GM12878 (cell line): ENCODE data around the gene LOXL3. TPM values are rescaled to one million over a fixed set of nuclear protein-coding genes. Genes with fewer than 3 reads are reported as not detected.

Experiments used
- ATAC-seq: fragments of 200-7000 bp; cut with Tn5 transposase; 3 replicates; pipeline ENCODE4 v1.9.1; 2020; ENCODE audit warnings: mild to moderate bottlenecking, moderate library complexity
- BruUV-seq: library from RNA; stranded (reverse); fragments of 400-500 nt; replicated peaks from 2 replicates; lab custom pipeline; 2021; lab: Mats Ljungman, UMichigan
- CTCF ChIA-PET: fragments of 300-600 bp; sonication (Branson Sonifier 250); formaldehyde crosslinking; extraction: SDS; loops from one replicate; lab custom pipeline; 2021; ENCODE audit warnings: inconsistent platforms; lab: Yijun Ruan, JAX
- POLR2A ChIA-PET: fragments of 350-600 bp; formaldehyde crosslinking; extraction: SDS; loops from one replicate; lab custom pipeline; 2021; ENCODE audit warnings: inconsistent platforms; lab: Charles Lee
- RAD21 ChIA-PET: fragments of 300-600 bp; sonication (Branson Sonifier 250); formaldehyde crosslinking; loops from one replicate; lab custom pipeline; 2023; ENCODE audit warnings: antibody characterized with exemption; ENCODE audit not compliant: unreplicated experiment; lab: Charles Lee
- SMC1A ChIA-PET: fragments of 300-600 bp; sonication (Branson Sonifier 250); formaldehyde crosslinking; loops from one replicate; lab custom pipeline; 2023; ENCODE audit not compliant: unreplicated experiment, uncharacterized antibody; lab: Charles Lee
- DNase-seq: peaks from one replicate; pipeline ENCODE4 v3.0.0-alpha.2; 2011; ENCODE audit warnings: low read depth, low spot score
- FAIRE-seq: peaks from 3 replicates; lab custom pipeline; 2011; peaks lifted over from hg19 to GRCh38; lab: Jason Lieb, UNC
- H2AFZ ChIP-seq: 2 replicates; pipeline ENCODE4 v1.6.0; 2011; ENCODE audit warnings: low read depth, low read length, control low read depth; ENCODE audit not compliant: control insufficient read depth
- H3K27ac ChIP-seq: 2 replicates; pipeline ENCODE4 v1.5.1; 2011; ENCODE audit warnings: control low read depth; ENCODE audit not compliant: control insufficient read depth, insufficient read depth
- H3K27me3 ChIP-seq, 2 experiments: replicated peaks in 1 of 2; 2 replicates each; pipeline versions ENCODE4 v1.6.0 to v1.6.1; 2011; ENCODE audit warnings: low read length in 1 of 2; ENCODE audit not compliant: control insufficient read depth in 2 of 2, insufficient read depth in 2 of 2
- H3K36me3 ChIP-seq, 2 experiments: 2 replicates each; pipeline ENCODE4 v1.5.1; 2011; ENCODE audit warnings: low read length in 1 of 2; ENCODE audit not compliant: control insufficient read depth in 2 of 2, insufficient read depth in 2 of 2
- H3K4me1 ChIP-seq: 2 replicates; pipeline ENCODE4 v1.6.1; 2011; ENCODE audit warnings: mild to moderate bottlenecking, low read length, moderate library complexity, mixed read lengths; ENCODE audit not compliant: control insufficient read depth, insufficient read depth
- H3K4me2 ChIP-seq: 2 replicates; pipeline ENCODE4 v1.6.0; 2011; ENCODE audit warnings: control low read depth; ENCODE audit not compliant: control insufficient read depth, insufficient read depth
- H3K4me3 ChIP-seq: fragments of 200-600 bp; sonication (generic); 2 replicates; pipeline ENCODE4 v1.5.1; 2016
- H3K79me2 ChIP-seq: 2 replicates; pipeline ENCODE4 v1.6.0; 2011; ENCODE audit warnings: low read length; ENCODE audit not compliant: control insufficient read depth, insufficient read depth
- H3K9ac ChIP-seq: 2 replicates; pipeline ENCODE4 v1.8.0; 2011; ENCODE audit warnings: low read length, control low read depth, mixed read lengths; ENCODE audit not compliant: control insufficient read depth, insufficient read depth
- H3K9me3 ChIP-seq: replicated peaks from 3 replicates; pipeline ENCODE4 v1.5.1; 2011; ENCODE audit warnings: mild to moderate bottlenecking, low read length; ENCODE audit not compliant: control insufficient read depth, insufficient read depth
- H4K20me1 ChIP-seq: 2 replicates; pipeline ENCODE4 v1.6.0; 2011; ENCODE audit not compliant: control insufficient read depth, insufficient read depth
- LARP7 ChIP-seq: fragments of 450-650 bp; IDR thresholded peaks from 2 replicates; pipeline ENCODE4 v1.6.1; 2017; ENCODE audit warnings: mild to moderate bottlenecking
- TCF12 ChIP-seq: IDR thresholded peaks from 2 replicates; pipeline ENCODE4 v1.6.1; 2011; ENCODE audit warnings: low read depth, mild to moderate bottlenecking, low read length
- WGBS: methylation state at CpG from one replicate; pipeline ENCODE4 v1.1.6; 2016; ENCODE audit warnings: low lambda C conversion rate; ENCODE audit not compliant: insufficient replicate concordance, insufficient coverage; ENCODE audit errors: missing lambda C conversion rate; 5-methylcytosine and 5-hydroxymethylcytosine counted together
- in situ Hi-C: fragments of 300-500 bp; cut with MboI; formaldehyde crosslinking; loops from 9 replicates; pipeline ENCODE4 v1.14.3; 2018; ENCODE audit warnings: mixed read lengths
- intact Hi-C: fragments of 100-400 bp; cut with micrococcal nuclease; formaldehyde crosslinking; loops from one replicate; pipeline ENCODE4 v1.14.2; 2022; ENCODE audit not compliant: unreplicated experiment
- polyA plus RNA-seq, 11 experiments: library from polyadenylated mRNA; depleted of rRNA in 4 of 11; unstranded in 6 of 11; stranded (reverse) in 5 of 11; fragments of >200 nt; fragmentation: Nextera tagmentation in 4 of 11; fragmentation: Illumina TruSeq in 1 of 11; extraction: Ambion mirVana in 4 of 11; extraction: Trizol in 1 of 11; gene quantifications; 1 replicate in 1 of 11; 2 replicates in 10 of 11; pipeline versions ENCODE4 v1.2.1 to v1.2.3, GENCODE V29; 2011 to 2016; ENCODE audit warnings: inconsistent platforms in 2 of 11, missing spikeins in 2 of 11, low read depth in 1 of 11
- total RNA-seq, 4 experiments: library from RNA; depleted of rRNA in 3 of 4; stranded (reverse); fragments of >200 nt in 3 of 4; fragmentation: Illumina TruSeq in 1 of 4; extraction: Trizol in 1 of 4; gene quantifications; 2 replicates each; pipeline versions ENCODE4 v1.2.1 to v1.2.3, GENCODE V29; 2013 to 2021
- TF ChIP-seq, protein P1 (sequence below): fragments of 450-650 bp; IDR thresholded peaks from 2 replicates; pipeline ENCODE4 v1.6.1; 2016; ENCODE audit warnings: mild to moderate bottlenecking

Gene LOXL3
- total and polyA plus RNA-seq, 10 of the 15 experiments (the other 5 are each of a cell fraction or from before 2014, with no cell fraction given), result 6.2 to 40.9 (median 23.3) TPM

DNA sequence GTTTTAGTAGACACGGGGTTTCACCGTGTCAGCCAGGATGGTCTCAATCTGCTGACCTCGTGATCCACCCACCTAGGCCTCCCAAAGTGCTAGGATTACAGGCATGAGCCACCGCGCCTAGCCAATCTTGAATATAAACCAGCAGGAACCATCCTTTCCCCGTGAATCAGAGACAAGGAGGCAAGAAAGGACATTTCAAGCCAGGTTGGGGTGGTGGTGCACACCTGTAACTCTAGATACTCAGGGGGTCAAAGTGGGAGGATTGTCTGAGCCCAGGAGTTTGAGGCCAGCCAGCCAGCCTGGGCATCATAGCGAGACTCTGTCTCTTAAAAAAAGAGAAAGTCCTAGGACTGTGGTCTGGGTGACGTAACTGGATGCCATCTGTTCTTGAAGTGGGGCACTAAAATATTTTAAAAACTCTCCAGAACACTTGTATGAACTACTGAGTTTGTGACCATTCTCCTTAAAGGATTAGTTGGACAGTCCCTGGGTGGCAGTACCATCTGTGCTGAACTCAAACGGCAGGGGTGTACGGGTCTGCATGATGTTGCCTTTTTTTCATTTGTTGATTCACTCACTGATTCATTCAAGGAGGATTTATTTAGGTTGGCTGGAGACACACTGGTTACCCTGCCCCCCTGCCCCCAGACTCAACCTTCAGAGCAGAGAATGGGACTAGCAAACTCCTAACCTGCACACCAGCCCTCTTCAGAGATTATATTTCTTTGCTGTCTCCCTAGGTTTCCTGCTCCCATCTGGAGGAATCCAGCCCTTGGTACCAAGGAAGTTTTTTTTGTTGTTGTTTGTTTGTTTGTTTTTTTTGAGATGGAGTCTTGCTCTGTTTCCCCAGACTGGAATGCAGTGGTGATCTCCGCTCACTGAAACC lies 42.4 kb downstream of the LOXL3 start:
- 68% methylated on average over 11 of the region's 11 CpGs for whole genome bisulfite sequencing
- Histone ChIP-seq H2AFZ (no peak overlapping the region), H3K27ac (no peak overlapping the region), H3K27me3 (peaks cover 18 to 28% of the 10 kb centered on the region in 2 experiments), H4K20me1 (no peaks in the 10 kb centered on the region), H3K36me3 (no peaks in the 10 kb centered on the region), H3K4me1 (peaks cover 20% of the 10 kb centered on the region), H3K9ac (no peak overlapping the region), H3K4me3 (no peak overlapping the region), H3K4me2 (no peak overlapping the region), H3K79me2 (peaks cover 8% of the 10 kb centered on the region), H3K9me3 (no peaks in the 10 kb centered on the region; the same call in 2 of the 3 replicates)
- no peak for TF ChIP-seq LARP7
- TF ChIP-seq, protein P1, sequence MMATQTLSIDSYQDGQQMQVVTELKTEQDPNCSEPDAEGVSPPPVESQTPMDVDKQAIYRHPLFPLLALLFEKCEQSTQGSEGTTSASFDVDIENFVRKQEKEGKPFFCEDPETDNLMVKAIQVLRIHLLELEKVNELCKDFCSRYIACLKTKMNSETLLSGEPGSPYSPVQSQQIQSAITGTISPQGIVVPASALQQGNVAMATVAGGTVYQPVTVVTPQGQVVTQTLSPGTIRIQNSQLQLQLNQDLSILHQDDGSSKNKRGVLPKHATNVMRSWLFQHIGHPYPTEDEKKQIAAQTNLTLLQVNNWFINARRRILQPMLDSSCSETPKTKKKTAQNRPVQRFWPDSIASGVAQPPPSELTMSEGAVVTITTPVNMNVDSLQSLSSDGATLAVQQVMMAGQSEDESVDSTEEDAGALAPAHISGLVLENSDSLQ, result no peak
- TF ChIP-seq TCF12, result no peak
- POLR2A ChIA-PET, result interaction anchor here (0.6 to 5.8 kb wide), 5 partner anchors 19 to 1333 kb away, joined by 3 to 33 read pairs (median 6); partner anchors contain the start of genes AUP1 and HTRA2
- ATAC-seq (no peak), FAIRE-seq (no peak), DNase-seq (no peak)
- in situ Hi-C loops, result no loop called here
- RAD21 ChIA-PET, result interaction anchor here (0.6 to 5.1 kb wide), 2 partner anchors 23 to 75 kb away, joined by 3 to 61 read pairs; no protein-coding TSS in a partner anchor
- CTCF ChIA-PET, result interaction anchor here (2.5 to 13.9 kb wide), 3 partner anchors 19 to 75 kb away, joined by 8 to 231 read pairs (median 135); partner anchors contain the start of genes AUP1, DQX1 and HTRA2
- BruUV-seq, result no TSS peak
- SMC1A ChIA-PET, result interaction anchor here (0.7 to 5.2 kb wide), 6 partner anchors 8 to 75 kb away, joined by 3 to 71 read pairs (median 4); no protein-coding TSS in a partner anchor
- intact Hi-C loops, result no loop called here
